GM10248 (cell line): ENCODE data around the gene RGS18.
"Not testable (repeated sequence)": the region's sequence is repeated elsewhere in the genome, so short reads cannot be mapped to it uniquely, and the experiment has no call there.

Experiments used
- CTCF ChIA-PET: fragments of 300-600 bp; sonication (Branson Sonifier 250); formaldehyde crosslinking; extraction: SDS; loops from one replicate; lab custom pipeline; 2021; ENCODE audit warnings: antibody characterized with exemption; lab: Yijun Ruan, JAX
- POLR2A ChIA-PET: fragments of 350-650 bp; sonication (Branson Sonifier 250); formaldehyde crosslinking; extraction: SDS; loops from one replicate; lab custom pipeline; 2020; ENCODE audit warnings: antibody characterized with exemption; lab: Yijun Ruan, JAX
- DNase-seq: peaks from one replicate; pipeline ENCODE4 v3.0.0; 2012; ENCODE audit errors: extremely low spot score
- TF ChIP-seq, protein P1 (sequence below): IDR thresholded peaks from 2 replicates; pipeline ENCODE4 v1.5.1; 2012; ENCODE audit warnings: mild to moderate bottlenecking, low read depth; ENCODE audit errors: extremely low read depth, missing control alignments, control extremely low read depth

RGS18 gene

DNA sequence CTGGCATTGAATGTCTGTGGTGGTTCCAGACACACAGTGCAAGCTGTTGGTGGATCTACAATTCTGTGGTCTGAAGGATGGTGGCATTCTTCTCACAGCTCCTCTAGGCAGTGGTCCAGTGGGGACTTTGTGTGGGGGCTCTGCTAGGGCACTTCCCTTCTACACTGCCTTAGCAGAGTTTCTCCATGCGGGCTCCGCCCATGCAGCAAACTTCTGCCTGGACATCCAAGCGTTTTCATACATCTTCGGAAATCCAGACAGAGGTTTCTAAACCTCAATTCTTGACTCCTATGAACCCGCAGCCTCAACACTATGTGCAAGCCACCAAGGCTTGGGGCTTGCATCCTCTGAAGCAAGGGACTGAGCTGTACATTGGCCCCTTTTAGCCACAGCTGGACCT, 43.0 kb downstream of the RGS18 start:
- POLR2A ChIA-PET: no interaction called here
- DNase-seq: no peak
- TF ChIP-seq, protein P1, sequence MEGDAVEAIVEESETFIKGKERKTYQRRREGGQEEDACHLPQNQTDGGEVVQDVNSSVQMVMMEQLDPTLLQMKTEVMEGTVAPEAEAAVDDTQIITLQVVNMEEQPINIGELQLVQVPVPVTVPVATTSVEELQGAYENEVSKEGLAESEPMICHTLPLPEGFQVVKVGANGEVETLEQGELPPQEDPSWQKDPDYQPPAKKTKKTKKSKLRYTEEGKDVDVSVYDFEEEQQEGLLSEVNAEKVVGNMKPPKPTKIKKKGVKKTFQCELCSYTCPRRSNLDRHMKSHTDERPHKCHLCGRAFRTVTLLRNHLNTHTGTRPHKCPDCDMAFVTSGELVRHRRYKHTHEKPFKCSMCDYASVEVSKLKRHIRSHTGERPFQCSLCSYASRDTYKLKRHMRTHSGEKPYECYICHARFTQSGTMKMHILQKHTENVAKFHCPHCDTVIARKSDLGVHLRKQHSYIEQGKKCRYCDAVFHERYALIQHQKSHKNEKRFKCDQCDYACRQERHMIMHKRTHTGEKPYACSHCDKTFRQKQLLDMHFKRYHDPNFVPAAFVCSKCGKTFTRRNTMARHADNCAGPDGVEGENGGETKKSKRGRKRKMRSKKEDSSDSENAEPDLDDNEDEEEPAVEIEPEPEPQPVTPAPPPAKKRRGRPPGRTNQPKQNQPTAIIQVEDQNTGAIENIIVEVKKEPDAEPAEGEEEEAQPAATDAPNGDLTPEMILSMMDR: no peak
- CTCF ChIA-PET: no interaction called here

DNA sequence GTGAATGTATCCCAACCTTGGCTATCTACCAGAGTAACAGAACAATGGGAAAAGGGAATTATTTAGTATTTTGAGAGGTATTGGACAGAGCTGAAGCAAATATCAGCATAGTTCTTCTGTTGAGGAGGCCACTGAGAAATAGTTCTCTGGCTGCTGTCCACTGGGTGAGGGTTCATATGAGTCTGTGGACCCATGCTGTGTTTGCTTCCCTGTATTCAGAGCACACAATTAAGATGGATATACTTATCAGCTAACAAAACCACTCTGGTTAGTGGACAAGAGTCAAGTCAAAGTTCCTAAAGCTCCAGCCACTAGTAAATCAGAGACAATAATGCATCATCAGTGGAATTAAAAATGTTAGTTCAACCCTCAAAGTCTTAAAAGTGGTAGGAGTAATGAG, 66.1 kb downstream of the RGS18 start:
- POLR2A ChIA-PET: no interaction called here
- CTCF ChIA-PET: interaction anchor here (1.2 to 1.6 kb wide), 2 partner anchors 9 to 17 kb away, joined by 4 read pairs; no protein-coding TSS in a partner anchor
- DNase-seq: no peak

DNA sequence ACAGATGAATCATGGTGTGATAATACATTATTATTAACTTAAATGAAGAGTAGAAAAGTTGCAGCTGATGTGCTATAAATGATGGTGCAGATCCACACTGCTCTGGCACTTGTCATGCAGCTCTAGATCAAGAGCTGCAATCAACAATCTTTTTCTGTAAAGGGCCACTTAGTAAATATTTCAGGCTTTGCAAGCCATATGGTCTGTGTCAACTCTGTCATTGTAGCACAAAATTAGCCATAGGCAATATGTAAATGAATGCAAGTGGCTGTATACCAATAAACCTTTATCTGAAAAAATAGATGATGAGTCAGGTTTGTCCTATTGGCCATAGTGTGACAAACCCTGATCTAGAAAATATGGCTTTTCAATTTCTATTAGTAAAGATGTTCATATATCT, 66.6 kb downstream of the RGS18 start:
- CTCF ChIA-PET: interaction anchor here (1.2 to 1.6 kb wide), 2 partner anchors 9 to 17 kb away, joined by 4 read pairs; no protein-coding TSS in a partner anchor
- POLR2A ChIA-PET: no interaction called here
- TF ChIP-seq, protein P1: no peak

More for the DNA sequence above, 66.1 kb downstream of the RGS18 start:
- TF ChIP-seq, protein P1: no peak

DNA sequence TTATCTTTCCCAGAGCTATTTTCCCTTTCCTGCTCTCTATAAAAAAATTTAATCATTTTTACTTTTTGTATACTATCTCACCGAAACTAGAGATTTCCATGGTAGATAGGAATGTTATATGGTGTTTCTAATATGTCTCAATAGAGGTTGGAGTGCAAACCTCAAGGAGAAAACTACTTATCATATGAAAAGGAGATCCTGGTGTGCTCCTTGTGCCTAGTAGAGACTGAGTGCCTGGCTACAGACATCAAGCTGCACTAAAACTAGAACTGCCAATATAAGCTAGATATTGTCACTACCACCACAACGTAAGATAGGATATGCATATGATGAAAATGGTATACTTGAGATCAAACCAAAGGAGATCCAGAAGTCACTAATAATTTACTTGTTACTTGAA, 67.0 kb downstream of the RGS18 start:
- ChIA-PET CTCF (interaction anchor here (1.2 to 1.6 kb wide), 2 partner anchors 8 to 16 kb away, joined by 4 read pairs; no protein-coding TSS in a partner anchor), POLR2A (no interaction called here)
- TF ChIP-seq, protein P1: no peak
- no peak for DNase-seq

More for the DNA sequence above, 66.6 kb downstream of the RGS18 start:
- DNase-seq: no peak

DNA sequence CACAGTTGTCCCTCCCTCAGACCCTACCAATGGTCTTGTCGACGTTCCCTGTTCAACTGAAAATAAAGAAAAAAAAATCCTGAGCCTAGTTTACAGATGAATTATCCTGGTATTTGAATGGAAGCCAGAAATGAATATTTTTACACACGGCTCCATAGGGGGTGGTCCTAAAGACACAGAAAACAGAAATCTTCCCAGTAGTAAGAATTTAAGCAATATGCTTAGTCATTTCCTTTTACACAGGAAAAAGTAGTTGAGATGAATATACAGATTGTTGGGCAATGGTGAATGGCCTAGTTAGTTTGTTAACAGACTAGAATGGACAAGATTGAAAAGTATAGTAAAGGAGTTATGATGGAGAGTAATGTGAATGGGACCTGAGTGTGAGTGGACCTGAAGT, 67.4 kb downstream of the RGS18 start:
- ChIA-PET POLR2A (no interaction called here), CTCF (interaction anchor here (1.6 kb wide), 1 partner anchor 8 kb away, joined by 4 read pairs; no protein-coding TSS in a partner anchor)
- no peak for DNase-seq
- TF ChIP-seq, protein P1: no peak

DNA sequence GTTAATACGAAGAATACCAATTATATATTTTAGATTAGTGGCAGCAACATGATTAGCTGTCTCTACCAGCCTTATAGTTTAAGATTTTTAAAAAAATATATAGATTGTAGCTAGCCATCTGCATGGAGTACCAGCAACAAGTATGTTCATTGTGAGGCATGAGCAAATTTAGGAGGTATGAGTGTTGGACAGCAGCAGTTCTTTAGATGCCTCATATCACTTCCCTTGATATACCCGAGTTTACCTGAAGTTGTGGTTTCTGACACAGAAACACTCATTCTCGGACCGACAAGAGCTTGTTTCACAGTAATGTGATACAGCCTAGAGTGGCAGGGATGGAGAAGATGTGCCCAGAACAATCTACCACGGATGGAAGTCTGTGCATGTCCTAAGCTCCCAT, 69.1 kb downstream of the RGS18 start:
- DNase-seq: no peak
- ChIA-PET POLR2A (no interaction called here), CTCF (no interaction called here)

DNA sequence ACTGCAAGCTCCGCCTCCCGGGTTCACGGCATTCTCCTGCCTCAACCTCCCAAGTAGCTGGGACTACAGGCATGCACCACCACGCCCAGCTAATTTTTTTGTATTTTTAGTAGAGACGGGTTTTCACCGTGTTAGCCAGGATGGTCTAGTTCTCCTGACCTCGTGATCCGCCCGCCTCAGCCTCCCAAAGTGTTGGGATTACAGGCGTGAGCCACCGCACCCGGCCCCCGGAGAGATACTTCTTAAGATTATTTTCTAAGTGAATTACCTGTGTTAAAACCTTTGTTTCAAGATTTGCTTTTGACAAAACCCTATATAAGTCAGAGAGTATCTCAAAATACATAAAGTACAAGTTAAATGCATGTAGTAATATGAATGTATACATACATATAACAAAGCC, 69.7 kb downstream of the RGS18 start:
- DNase-seq, CTCF ChIA-PET, POLR2A ChIA-PET: not testable (repeated sequence)

More for the DNA sequence above, 69.1 kb downstream of the RGS18 start:
- TF ChIP-seq, protein P1: no peak
